ENCODE results near the gene ESR1.

DNA sequence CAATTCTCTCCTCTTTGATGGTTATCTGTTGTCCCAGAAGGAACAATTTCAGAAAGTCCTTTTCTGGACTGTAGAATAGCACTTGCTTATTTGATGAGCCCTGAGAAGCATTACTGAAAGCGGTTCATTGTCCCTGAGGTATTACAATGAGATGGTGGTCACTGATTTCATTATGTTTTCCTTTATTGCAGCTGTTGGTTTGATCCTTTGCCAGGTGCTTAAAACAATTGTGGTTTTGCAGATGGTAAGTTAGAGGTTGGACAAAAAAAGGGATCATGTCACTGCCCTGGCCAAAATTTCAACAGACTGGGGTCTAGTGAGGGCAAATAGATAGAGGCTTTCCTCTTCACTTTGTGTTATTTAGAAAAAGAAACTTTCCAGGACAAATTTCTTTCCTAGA is 61.9 kb downstream of the ESR1 start:
- no peak for TF ChIP-seq CTCF (IDR thresholded peaks at IDR 0.05)
- no peak for TF ChIP-seq POLR2A (IDR thresholded peaks at IDR 0.05)
